ENCODE data around the gene CLCF1. TPM values are rescaled to one million over a fixed set of nuclear protein-coding genes. Genes with fewer than 3 reads are reported as not detected.

Gene CLCF1
- total RNA-seq, 1 donor from 2014 or later = not detected

DNA sequence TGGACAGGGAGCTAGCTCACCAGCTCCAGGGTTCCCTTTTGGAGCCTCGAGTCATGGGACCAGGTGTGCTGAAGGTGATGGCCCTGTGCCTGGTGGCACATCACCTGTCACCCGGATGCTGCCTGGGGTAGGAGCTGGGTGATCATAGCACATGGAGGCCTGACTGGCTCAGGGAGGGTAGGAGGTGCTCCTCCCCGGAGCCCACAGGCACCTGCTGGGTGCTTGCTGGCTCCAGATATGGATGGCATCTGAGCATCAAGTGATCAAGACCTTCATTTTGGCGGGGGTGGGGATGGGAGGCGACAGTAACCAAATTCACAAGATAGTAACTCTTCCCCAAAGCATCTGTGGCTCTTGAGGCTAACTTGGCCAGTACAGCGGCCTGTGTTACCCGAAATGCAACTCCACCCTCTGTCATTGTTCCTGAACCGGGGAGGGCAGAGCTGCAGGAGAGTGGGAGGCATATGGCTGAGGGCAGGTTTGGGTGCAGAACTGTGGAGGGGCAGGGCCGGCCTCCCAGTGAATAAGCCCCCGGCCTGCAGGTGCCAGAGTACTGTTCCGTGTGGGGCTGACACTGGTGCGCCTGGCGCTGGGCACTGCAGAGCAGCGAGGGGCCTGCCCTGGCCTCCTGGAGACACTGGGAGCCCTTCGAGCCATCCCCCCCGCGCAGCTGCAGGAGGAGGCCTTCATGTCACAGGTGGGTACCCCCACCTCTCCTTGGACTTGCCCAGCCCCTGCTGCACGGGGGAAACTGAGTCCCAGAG, 35.2 kb upstream of the CLCF1 start:
- H3K27me3 Mint-ChIP-seq (ENCODE audit: unreplicated experiment) = peaks cover 8% of the 10 kb centered on the region
- no peak overlapping the region for H3K4me3 Mint-ChIP-seq (ENCODE audit: unreplicated experiment)
- no peak for DNase-seq
- peaks cover 10% of the 10 kb centered on the region for H3K4me1 Mint-ChIP-seq (ENCODE audit: low read depth, unreplicated experiment)
- H3K9me3 Mint-ChIP-seq (ENCODE audit: unreplicated experiment) = no peaks in the 10 kb centered on the region
- H3K36me3 Mint-ChIP-seq (ENCODE audit: unreplicated experiment) = no peaks in the 10 kb centered on the region
- TF ChIP-seq, protein P1, sequence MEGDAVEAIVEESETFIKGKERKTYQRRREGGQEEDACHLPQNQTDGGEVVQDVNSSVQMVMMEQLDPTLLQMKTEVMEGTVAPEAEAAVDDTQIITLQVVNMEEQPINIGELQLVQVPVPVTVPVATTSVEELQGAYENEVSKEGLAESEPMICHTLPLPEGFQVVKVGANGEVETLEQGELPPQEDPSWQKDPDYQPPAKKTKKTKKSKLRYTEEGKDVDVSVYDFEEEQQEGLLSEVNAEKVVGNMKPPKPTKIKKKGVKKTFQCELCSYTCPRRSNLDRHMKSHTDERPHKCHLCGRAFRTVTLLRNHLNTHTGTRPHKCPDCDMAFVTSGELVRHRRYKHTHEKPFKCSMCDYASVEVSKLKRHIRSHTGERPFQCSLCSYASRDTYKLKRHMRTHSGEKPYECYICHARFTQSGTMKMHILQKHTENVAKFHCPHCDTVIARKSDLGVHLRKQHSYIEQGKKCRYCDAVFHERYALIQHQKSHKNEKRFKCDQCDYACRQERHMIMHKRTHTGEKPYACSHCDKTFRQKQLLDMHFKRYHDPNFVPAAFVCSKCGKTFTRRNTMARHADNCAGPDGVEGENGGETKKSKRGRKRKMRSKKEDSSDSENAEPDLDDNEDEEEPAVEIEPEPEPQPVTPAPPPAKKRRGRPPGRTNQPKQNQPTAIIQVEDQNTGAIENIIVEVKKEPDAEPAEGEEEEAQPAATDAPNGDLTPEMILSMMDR (IDR thresholded peaks at IDR 0.05; ENCODE audit: partially characterized antibody, unreplicated experiment) = no peak
- H3K27ac Mint-ChIP-seq (ENCODE audit: unreplicated experiment) = no peak overlapping the region

DNA sequence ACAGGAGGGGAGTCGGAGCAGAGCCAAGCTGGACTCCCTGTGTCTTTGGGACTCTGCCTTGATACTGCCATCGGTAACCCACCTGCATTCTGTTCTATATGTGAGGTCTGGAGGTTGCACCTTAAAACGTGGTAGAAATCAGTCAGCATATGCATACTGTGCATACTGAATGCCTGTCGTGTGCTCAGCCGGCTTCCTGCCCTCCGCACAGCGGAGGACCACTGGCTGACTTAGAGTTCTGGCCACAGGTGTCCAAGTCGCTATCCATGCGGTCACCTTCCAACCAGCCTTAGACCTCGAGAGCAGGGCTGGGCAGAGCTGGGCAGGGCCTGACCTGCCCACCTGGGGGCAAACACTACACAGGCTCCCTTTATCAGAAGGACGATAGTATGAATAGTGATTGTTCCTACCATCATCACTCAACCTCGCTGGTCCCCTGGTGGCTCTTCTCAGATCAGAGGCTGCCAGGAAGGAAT, 34.3 kb upstream of the CLCF1 start:
- TF ChIP-seq, protein P1 (IDR thresholded peaks at IDR 0.05; ENCODE audit: partially characterized antibody, unreplicated experiment) = no peak
- H3K36me3 Mint-ChIP-seq (ENCODE audit: unreplicated experiment) = no peaks in the 10 kb centered on the region
- H3K27ac Mint-ChIP-seq (ENCODE audit: unreplicated experiment) = no peak overlapping the region
- DNase-seq = no peak
- H3K4me3 Mint-ChIP-seq (ENCODE audit: unreplicated experiment) = no peak overlapping the region
- H3K4me1 Mint-ChIP-seq (ENCODE audit: low read depth, unreplicated experiment) = peaks cover 5% of the 10 kb centered on the region
- peaks cover 3% of the 10 kb centered on the region for H3K27me3 Mint-ChIP-seq (ENCODE audit: unreplicated experiment)
- no peaks in the 10 kb centered on the region for H3K9me3 Mint-ChIP-seq (ENCODE audit: unreplicated experiment)

DNA sequence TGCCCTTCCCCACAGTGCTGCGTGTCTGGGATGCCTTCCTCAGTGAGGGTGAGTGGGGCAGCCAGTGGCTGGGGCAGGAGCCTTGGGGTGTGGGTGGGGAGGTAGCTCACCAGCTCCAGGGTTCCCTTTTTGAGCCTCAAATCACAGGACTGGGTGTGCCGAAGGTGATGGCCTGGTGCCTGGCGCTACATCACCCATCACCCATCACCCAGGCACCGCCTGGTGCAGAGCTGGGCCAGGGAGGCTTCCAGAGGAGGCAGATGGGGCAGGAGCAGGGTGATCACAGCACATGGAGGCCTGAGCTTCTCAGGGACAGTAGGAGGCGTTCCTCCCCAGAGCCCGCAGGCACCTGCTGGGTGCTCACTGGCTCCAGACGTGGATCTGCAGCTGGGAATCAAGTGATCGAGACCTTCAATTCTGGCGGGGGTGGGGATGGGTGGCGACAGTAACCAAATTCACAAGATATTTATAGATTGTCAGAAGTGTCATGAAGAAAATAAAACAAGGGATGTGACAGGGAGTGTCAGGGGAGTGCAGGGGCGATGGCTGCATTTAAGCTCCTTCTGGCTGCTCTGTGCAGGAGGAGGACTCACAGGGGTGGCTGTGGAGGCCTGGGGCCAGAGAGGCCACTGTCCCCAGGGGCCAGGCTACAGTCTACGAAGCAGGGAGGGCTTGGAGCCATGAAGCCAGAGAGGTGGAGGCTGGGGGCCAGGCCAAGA, 33.7 kb upstream of the CLCF1 start:
- DNase-seq = no peak
- Mint-ChIP-seq H3K9me3 (ENCODE audit: unreplicated experiment) (no peaks in the 10 kb centered on the region), H3K36me3 (ENCODE audit: unreplicated experiment) (no peaks in the 10 kb centered on the region), H3K4me3 (ENCODE audit: unreplicated experiment) (no peak overlapping the region), H3K4me1 (ENCODE audit: low read depth, unreplicated experiment) (peaks cover 5% of the 10 kb centered on the region), H3K27me3 (ENCODE audit: unreplicated experiment) (peaks cover 3% of the 10 kb centered on the region), H3K27ac (ENCODE audit: unreplicated experiment) (peak overlapping the region; percentile 49)
- TF ChIP-seq, protein P1 (IDR thresholded peaks at IDR 0.05; ENCODE audit: partially characterized antibody, unreplicated experiment) = no peak

DNA sequence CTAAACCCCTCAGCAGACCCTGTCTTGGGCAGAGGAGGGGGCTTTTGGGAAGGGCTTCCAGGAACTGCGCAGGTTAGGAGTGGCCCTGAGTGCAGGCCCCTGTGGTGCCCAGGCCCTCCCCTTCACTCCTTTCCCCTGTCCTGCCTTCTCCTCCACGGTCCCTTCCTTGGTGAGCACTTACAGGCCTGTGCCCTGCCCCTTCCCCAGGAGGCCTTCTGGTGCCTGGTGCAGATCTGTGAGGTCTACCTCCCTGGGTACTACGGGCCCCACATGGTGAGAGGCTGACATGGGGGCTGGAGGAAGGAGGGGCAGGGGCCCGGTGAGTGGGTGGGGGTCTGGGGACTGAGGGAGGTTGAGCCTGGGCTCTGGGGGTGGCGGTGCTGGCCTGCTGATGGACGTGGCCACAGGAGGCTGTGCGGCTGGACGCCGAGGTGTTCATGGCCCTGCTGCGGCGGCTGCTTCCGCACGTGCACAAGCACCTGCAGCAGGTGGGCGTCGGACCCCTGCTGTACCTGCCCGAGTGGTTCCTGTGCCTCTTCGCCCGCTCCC, 33.1 kb upstream of the CLCF1 start:
- no peaks in the 10 kb centered on the region for H3K36me3 Mint-ChIP-seq (ENCODE audit: unreplicated experiment)
- TF ChIP-seq, protein P1 (IDR thresholded peaks at IDR 0.05; ENCODE audit: partially characterized antibody, unreplicated experiment) = no peak
- no peak overlapping the region for H3K27ac Mint-ChIP-seq (ENCODE audit: unreplicated experiment)
- peaks cover 3% of the 10 kb centered on the region for H3K27me3 Mint-ChIP-seq (ENCODE audit: unreplicated experiment)
- H3K9me3 Mint-ChIP-seq (ENCODE audit: unreplicated experiment) = no peaks in the 10 kb centered on the region
- H3K4me3 Mint-ChIP-seq (ENCODE audit: unreplicated experiment) = no peak overlapping the region
- DNase-seq = no peak
- peaks cover 5% of the 10 kb centered on the region for H3K4me1 Mint-ChIP-seq (ENCODE audit: low read depth, unreplicated experiment)
